Breast epithelium (tissue), 4 donors: Measurements from ENCODE around the gene PPP1R1B. TPM values are rescaled to one million over a fixed set of nuclear protein-coding genes. Genes with fewer than 3 reads are reported as not detected.

Experiments
- DNase-seq, 2 donors: peaks; one replicate each; pipeline ENCODE4 v3.0.0-alpha.2; 2019; ENCODE audit warnings: low spot score in 2 of 2
- H3K27ac ChIP-seq, 2 donors: fragments of 200-600 bp; sonication (generic) in 1 of 2; one replicate each; pipeline ENCODE4 v1.5.1; 2016 to 2019; ENCODE audit warnings: mild to moderate bottlenecking in 1 of 2
- H3K27me3 ChIP-seq, 2 donors: fragments of 200-600 bp; sonication (generic) in 1 of 2; one replicate each; pipeline versions ENCODE4 v1.5.1 to v1.6.0; 2017 to 2019; ENCODE audit warnings: control low read depth in 1 of 2, mild to moderate bottlenecking in 1 of 2
- H3K36me3 ChIP-seq: fragments of 200-600 bp; one replicate; pipeline ENCODE4 v1.5.1; 2019
- H3K4me1 ChIP-seq, 2 donors: fragments of 200-600 bp; sonication (generic); one replicate each; pipeline ENCODE4 v1.5.1; 2016 to 2019; ENCODE audit warnings: control low read depth in 1 of 2
- H3K4me3 ChIP-seq, 3 donors: fragments of 200-600 bp; sonication (generic); 1 replicate in 2 of 3; 2 replicates in 1 of 3; pipeline ENCODE4 v1.5.1; 2016 to 2019; ENCODE audit warnings: mild to moderate bottlenecking in 3 of 3, moderate library complexity in 2 of 3
- H3K9me3 ChIP-seq, 2 donors: fragments of 200-600 bp; sonication (generic) in 1 of 2; one replicate each; pipeline ENCODE4 v1.5.1; 2016 to 2019; ENCODE audit warnings: control low read depth in 1 of 2
- CTCF ChIP-seq, 3 donors: fragments of 450-650 bp; IDR thresholded peaks; one replicate each; pipeline ENCODE4 v1.5.1; 2016 to 2017; ENCODE audit warnings: antibody characterized with exemption in 3 of 3, mild to moderate bottlenecking in 3 of 3, moderate library complexity in 3 of 3
- POLR2A ChIP-seq: fragments of 450-650 bp; IDR thresholded peaks from one replicate; pipeline ENCODE4 v1.6.1; 2016; ENCODE audit warnings: antibody characterized with exemption, mild to moderate bottlenecking, moderate library complexity
- POLR2AphosphoS5 ChIP-seq, 3 donors: sonication (generic); formaldehyde crosslinking; IDR thresholded peaks; one replicate each; pipeline ENCODE4 v1.6.1; 2017; ENCODE audit warnings: antibody characterized with exemption in 3 of 3
- intact Hi-C: fragments of 100-400 bp; cut with DNase I; formaldehyde crosslinking; loops from one replicate; pipeline ENCODE4 v1.15.1; 2023; ENCODE audit warnings: low total_unique reads
- total RNA-seq, 3 donors: library from RNA; depleted of rRNA; stranded (reverse); fragments of >200 nt; gene quantifications; one replicate each; pipeline ENCODE4 v1.1.0, GENCODE V29; 2016

Gene PPP1R1B
- total RNA-seq, 3 donors from 2014 or later = 22.6 to 71.3 (median 67.5) TPM

- Histone ChIP-seq H3K36me3 (no peaks in the 10 kb centered on the region), H3K4me3 (no peak overlapping the region), H3K27me3 (no peaks in the 10 kb centered on the region), H3K4me1 (peaks cover 12 to 17% of the 10 kb centered on the region in 2 donors), H3K9me3 (no peaks in the 10 kb centered on the region), H3K27ac (no peak overlapping the region)
- DNase-seq = no peak
- intact Hi-C loops = no loop called here
- TF ChIP-seq CTCF (IDR thresholded peaks at IDR 0.05) (no peak), POLR2A (no peak), POLR2AphosphoS5 (IDR thresholded peaks at IDR 0.05) (no peak)
Observed at GRCh38 chr17:39639043-39639442, 12.3 kb downstream of the PPP1R1B start.

- H3K4me3 ChIP-seq = no peak overlapping the region
- H3K27me3 ChIP-seq = no peaks in the 10 kb centered on the region
- no peak for TF ChIP-seq POLR2A
- no peak for TF ChIP-seq POLR2AphosphoS5 (IDR thresholded peaks at IDR 0.05)
- TF ChIP-seq CTCF (IDR thresholded peaks at IDR 0.05) = no peak
- intact Hi-C loops = no loop called here
- H3K36me3 ChIP-seq = no peaks in the 10 kb centered on the region
- H3K27ac ChIP-seq = no peak overlapping the region
- H3K9me3 ChIP-seq = no peaks in the 10 kb centered on the region
- no peak for DNase-seq
- H3K4me1 ChIP-seq = peaks cover 9 to 17% of the 10 kb centered on the region in 2 donors
Observed at GRCh38 chr17:39639566-39640458, 13.1 kb downstream of the PPP1R1B start.

GRCh38 chr17:39640591-39641031 is 13.9 kb downstream of the PPP1R1B start:
- Histone ChIP-seq H3K36me3 (no peaks in the 10 kb centered on the region), H3K27me3 (no peaks in the 10 kb centered on the region), H3K4me1 (peaks cover 9 to 17% of the 10 kb centered on the region in 2 donors), H3K4me3 (no peak overlapping the region), H3K9me3 (no peaks in the 10 kb centered on the region), H3K27ac (no peak overlapping the region)
- TF ChIP-seq CTCF (IDR thresholded peaks at IDR 0.05) = no peak
- no peak for TF ChIP-seq POLR2A
- no peak for TF ChIP-seq POLR2AphosphoS5 (IDR thresholded peaks at IDR 0.05)
- DNase-seq = no peak
- intact Hi-C loops = no loop called here

- Histone ChIP-seq H3K4me3 (no peak overlapping the region), H3K4me1 (peaks cover 9 to 17% of the 10 kb centered on the region in 2 donors), H3K27ac (no peak overlapping the region), H3K27me3 (no peaks in the 10 kb centered on the region), H3K9me3 (no peaks in the 10 kb centered on the region), H3K36me3 (no peaks in the 10 kb centered on the region)
- DNase-seq = no peak
- TF ChIP-seq POLR2A (no peak), CTCF (IDR thresholded peaks at IDR 0.05) (no peak), POLR2AphosphoS5 (IDR thresholded peaks at IDR 0.05) (no peak)
- intact Hi-C loops = no loop called here
Observed at GRCh38 chr17:39641097-39641496, 14.3 kb downstream of the PPP1R1B start.

GRCh38 chr17:39641883-39642282 is 15.1 kb downstream of the PPP1R1B start:
- no peak for DNase-seq
- H3K27me3 ChIP-seq = no peaks in the 10 kb centered on the region
- H3K27ac ChIP-seq = no peak overlapping the region
- H3K4me1 ChIP-seq = peaks cover 6 to 12% of the 10 kb centered on the region in 2 donors
- intact Hi-C loops = no loop called here
- H3K36me3 ChIP-seq = no peaks in the 10 kb centered on the region
- no peak for TF ChIP-seq POLR2A
- TF ChIP-seq POLR2AphosphoS5 (IDR thresholded peaks at IDR 0.05) = no peak
- TF ChIP-seq CTCF (IDR thresholded peaks at IDR 0.05) = no peak
- no peak overlapping the region for H3K4me3 ChIP-seq
- no peaks in the 10 kb centered on the region for H3K9me3 ChIP-seq
